OCI-LY7 (cell line): ENCODE measurements around the gene PELI2.

ENCODE experiments used
- CTCF ChIP-seq: fragments of 200-600 bp; sonication (generic); conservative IDR thresholded peaks from 2 replicates; pipeline ENCODE4 v1.5.1; 2014; ENCODE audit warnings: mild to moderate bottlenecking, antibody characterized with exemption, low read length, moderate library complexity, mixed read lengths
- EZH2phosphoT487 ChIP-seq: fragments of 200-600 bp; sonication (generic); IDR thresholded peaks from 2 replicates; pipeline ENCODE4 v1.6.1; 2018; ENCODE audit warnings: low read depth, borderline replicate concordance, mild to moderate bottlenecking, mixed run types, antibody characterized with exemption, low read length, moderate library complexity, mixed read lengths

- TF ChIP-seq CTCF (no peak), EZH2phosphoT487 (no peak)
Observed at GRCh38 chr14:56081139-56081538, 37.1 kb upstream of the PELI2 start.
